ENCODE measurements around the gene SPON2.

The SPON2 gene

DNA sequence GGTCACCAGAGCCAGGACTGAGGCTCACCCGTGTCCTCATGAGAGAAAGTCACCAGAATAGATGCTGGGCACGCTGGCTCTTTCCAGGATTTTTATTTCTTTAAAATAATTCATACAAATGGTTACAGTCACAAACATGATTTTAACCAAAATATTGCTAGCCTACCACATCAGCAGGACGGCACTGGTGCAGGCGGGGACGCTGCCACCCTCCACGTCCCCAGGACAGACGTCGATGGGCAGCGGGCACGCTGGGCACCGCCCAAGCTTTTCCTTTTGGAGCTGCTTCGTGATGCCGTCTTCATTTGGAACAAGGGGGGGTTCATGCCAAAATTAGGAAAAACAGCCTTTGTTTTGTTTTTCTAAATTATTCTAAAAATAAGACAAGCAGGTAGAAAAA, 39.0 kb upstream of the SPON2 start:
- TF ChIP-seq, protein P1, sequence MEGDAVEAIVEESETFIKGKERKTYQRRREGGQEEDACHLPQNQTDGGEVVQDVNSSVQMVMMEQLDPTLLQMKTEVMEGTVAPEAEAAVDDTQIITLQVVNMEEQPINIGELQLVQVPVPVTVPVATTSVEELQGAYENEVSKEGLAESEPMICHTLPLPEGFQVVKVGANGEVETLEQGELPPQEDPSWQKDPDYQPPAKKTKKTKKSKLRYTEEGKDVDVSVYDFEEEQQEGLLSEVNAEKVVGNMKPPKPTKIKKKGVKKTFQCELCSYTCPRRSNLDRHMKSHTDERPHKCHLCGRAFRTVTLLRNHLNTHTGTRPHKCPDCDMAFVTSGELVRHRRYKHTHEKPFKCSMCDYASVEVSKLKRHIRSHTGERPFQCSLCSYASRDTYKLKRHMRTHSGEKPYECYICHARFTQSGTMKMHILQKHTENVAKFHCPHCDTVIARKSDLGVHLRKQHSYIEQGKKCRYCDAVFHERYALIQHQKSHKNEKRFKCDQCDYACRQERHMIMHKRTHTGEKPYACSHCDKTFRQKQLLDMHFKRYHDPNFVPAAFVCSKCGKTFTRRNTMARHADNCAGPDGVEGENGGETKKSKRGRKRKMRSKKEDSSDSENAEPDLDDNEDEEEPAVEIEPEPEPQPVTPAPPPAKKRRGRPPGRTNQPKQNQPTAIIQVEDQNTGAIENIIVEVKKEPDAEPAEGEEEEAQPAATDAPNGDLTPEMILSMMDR (IDR thresholded peaks at IDR 0.05): no peak

DNA sequence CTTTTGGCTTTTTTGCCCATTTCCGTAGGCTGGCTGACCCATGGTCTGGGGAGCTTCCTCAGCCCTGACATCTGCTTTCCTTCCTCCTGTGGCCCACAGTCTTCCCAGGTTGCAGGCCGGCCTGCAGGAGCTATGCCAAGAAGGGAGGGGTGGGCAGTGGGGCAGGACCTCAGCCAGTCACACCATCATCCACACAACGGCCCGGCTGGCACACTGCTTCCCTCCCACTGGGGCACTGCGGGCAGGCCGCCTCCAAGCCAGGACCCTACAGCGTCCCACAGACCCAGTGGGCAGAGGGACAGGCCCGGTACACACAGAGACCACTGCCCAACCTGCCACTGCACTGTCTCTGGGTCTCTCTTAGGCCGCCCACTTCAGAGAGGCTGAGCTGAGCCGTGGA, 38.6 kb upstream of the SPON2 start:
- TF ChIP-seq, protein P1 (IDR thresholded peaks at IDR 0.05): no peak

DNA sequence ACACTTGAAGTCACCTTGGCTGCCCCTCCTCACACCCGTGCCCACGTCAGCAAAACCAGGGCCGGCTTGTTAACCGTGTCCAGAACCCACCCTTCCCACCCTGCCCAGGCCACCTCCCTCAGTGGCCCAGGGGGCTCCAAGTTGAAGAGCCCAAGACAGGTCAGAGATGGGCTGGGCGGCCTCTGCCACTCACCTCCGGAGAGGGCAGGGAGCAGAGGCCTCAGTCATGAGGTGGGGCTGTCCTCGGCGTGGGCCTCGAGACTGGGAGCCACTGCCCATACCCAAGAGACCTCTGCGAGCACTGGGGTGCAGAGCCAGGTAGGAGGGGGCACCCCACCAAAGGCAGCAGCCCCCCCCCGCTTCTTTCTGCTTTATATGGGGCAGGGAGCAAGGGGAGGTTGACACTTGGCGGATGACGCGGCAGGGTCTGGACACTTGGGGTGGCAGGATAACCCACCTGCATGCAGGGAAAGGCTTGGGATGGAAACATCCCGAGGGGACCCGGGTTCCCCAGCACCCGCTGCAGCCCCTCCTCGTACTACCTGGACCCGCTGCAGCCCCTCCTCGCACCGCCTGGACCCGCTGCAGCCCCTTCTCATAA, 38.0 kb upstream of the SPON2 start:
- TF ChIP-seq, protein P1 (IDR thresholded peaks at IDR 0.05): no peak

DNA sequence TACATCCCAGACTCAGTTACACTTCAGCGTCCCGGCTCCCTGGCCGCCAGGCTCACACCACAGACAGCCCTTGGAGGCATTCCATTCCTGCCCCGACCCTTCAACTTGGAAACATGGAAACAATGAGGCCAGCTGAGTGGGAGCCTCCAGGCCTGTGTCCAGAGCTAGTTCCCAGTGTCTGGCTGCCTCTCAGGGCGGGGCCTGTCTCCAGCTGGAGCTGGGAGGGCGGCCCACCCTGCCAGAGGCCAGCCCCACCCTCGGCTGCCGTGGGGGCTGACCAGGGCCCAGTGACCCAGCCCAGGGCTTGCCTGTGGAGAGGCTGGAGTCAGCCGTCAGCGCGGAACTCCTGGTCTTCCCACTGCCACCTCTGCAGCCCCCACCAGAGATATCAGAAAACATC, 37.4 kb upstream of the SPON2 start:
- TF ChIP-seq, protein P1 (IDR thresholded peaks at IDR 0.05): no peak

DNA sequence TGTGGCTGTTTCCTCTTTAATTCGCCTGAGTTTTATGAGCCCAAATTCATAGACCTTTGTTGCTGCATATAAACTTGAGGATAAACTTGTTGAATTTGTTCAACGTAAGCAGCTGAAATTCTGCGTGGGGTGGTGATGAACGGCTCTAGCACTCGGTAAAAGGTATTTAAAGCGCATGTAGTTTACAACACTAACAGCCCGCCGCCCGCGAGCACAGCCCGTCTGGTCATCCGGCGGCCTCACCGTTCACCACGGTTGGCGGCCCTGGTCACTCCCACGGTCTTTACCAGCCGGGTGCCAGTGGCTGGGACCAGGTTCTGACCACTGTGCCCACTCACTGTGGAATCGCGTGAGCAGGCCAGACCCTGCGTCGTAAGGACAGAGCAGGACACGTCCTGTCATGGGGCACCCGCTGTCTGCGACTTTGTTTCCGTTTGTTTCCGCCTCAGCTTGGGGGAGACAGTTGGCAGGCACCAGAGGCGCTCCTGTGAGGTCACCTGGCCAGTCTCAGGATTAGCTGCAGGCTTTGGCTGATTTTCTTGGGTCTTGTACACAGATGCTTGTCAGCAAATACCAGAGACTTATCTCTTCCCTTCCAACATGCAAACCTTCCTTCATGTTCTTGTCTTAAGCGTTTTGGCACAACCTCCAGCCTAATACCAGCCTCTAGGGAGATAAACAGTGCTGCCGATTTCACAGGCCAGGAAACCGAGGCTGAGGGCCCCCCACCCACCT, 36.8 kb upstream of the SPON2 start:
- TF ChIP-seq, protein P1 (IDR thresholded peaks at IDR 0.05): no peak

DNA sequence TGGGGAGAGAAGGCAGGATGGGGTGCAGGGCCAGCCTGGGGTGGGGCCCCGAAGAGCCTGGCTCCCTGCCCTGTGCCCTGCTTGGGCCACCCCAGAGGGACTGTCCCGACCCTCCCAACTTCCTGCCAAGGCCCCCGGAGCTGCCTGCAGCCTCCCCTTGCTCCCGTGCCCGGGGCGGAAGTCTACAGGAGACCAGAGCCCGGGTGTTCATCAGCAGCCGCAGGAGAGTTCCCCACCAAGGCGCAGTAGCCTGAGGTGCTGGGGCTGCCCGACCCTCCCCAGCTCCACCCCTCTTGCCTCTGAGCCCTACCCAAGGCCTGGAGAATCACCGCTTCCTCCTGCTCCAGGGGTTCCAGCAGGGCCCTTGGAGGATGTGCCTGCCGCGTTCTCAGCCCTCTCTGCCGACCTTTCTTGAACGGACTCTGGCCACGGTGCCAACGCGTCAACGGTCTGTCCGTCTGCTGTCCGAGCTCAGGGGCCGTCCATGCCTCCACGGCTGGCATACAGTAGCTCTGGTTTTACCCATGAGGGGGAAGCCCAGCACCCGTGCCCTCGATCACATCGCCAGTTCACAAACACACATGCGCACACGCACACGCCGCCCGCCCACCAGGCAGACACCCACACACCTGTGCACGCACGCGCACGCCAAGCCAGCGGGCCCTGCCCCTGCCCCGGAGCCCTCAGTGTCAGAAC, 36.0 kb upstream of the SPON2 start:
- TF ChIP-seq, protein P1 (IDR thresholded peaks at IDR 0.05): no peak

DNA sequence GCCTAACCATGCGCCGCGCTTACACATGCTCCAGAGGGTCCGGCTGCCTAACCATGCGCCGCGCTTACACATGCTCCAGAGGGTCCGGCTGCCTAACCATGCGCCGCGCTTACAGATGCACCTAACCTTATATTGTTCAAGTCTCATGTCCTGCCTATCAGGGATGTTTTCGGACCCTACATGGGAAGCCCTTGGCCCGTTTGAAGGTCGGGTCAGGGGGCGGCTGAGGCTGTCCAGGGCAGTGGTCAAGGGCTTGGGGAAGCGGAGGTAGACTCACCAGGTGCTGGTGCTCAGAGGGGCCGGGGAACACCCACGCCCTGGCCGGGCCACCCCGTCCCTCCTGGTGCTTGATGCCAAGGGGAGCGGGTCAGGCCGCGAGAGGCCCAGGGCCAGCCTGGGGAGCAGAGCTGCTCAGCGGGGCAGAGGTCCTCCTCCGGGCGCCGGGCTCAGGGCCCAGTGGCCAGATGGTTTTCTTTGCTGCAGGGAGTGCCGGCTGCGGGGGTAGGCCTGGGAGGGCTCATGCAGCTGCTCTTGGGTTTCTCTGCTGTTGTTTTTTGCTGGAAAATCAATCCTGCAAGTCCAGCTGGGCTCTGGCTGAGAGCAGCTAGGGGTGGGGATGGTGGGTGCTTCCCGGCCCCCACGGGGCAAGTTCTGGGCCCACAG, 35.4 kb upstream of the SPON2 start:
- TF ChIP-seq, protein P1 (IDR thresholded peaks at IDR 0.05): no peak
